GM19025 (cell line): ENCODE measurements around the gene RXFP4.
"Not testable (repeated sequence)": the region's sequence is repeated elsewhere in the genome, so short reads cannot be mapped to it uniquely, and the experiment has no call there.

Experiments used
- ATAC-seq: cut with Tn5 transposase; IDR thresholded peaks from one replicate; pipeline ENCODE4 v1.9.1; 2021; ENCODE audit warnings: mild to moderate bottlenecking, low read depth, moderate library complexity; ENCODE audit not compliant: unreplicated experiment

RXFP4 gene

GRCh38 chr1:155976913-155977689 is 35.7 kb downstream of the RXFP4 start:
- ATAC-seq, result no peak

GRCh38 chr1:155977690-155978324 is 36.4 kb downstream of the RXFP4 start:
- ATAC-seq, result no peak

- ATAC-seq, result no peak
These were observed 37.0 kb downstream of the RXFP4 start, which contains the start of gene ARHGEF2 for GRCh38 chr1:155978325-155978972. ARHGEF2 (minus strand) TSS chr1:155978547; CDS start chr1:155978427, 120 bp downstream.

- no peak for ATAC-seq
These were observed 37.6 kb downstream of the RXFP4 start for GRCh38 chr1:155978973-155979429.

- ATAC-seq, result no peak
These were observed 38.3 kb downstream of the RXFP4 start for GRCh38 chr1:155979597-155980343.

- ATAC-seq, result no peak
These were observed 40.0 kb downstream of the RXFP4 start for GRCh38 chr1:155981266-155982088.

GRCh38 chr1:155982106-155982505 is 40.7 kb downstream of the RXFP4 start:
- no peak for ATAC-seq

- ATAC-seq, result peak; percentile 51
These were observed 42.0 kb downstream of the RXFP4 start for GRCh38 chr1:155983191-155984024.

GRCh38 chr1:155984341-155984740 is 42.9 kb downstream of the RXFP4 start:
- ATAC-seq, result no peak

GRCh38 chr1:155984903-155985645 is 43.6 kb downstream of the RXFP4 start:
- not testable (repeated sequence) for ATAC-seq

- ATAC-seq, result no peak
These were observed 48.0 kb downstream of the RXFP4 start for GRCh38 chr1:155989242-155990004.

GRCh38 chr1:155990005-155990739 is 48.7 kb downstream of the RXFP4 start:
- no peak for ATAC-seq
